ENCODE results near the gene GLYATL3. TPM values are rescaled to one million over a fixed set of nuclear protein-coding genes. Genes with fewer than 3 reads are reported as not detected.
"Not testable (repeated sequence)": the region's sequence is repeated elsewhere in the genome, so short reads cannot be mapped to it uniquely, and the experiment has no call there.

GLYATL3 gene
- total RNA-seq, 1 experiment from 2014 or later = not detected

GRCh38 chr6:49483380-49483779, 16.3 kb upstream of the GLYATL3 start:
- not testable (repeated sequence) for DNase-seq (ENCODE audit: low read depth in 1 of 2, low spot score in 2 of 2); H3K27me3 ChIP-seq (replicated peaks); H3K4me1 ChIP-seq (replicated peaks); H3K36me3 ChIP-seq; H3K9me3 ChIP-seq (replicated peaks); H3K4me3 ChIP-seq; H3K27ac ChIP-seq

- H3K9me3 ChIP-seq (replicated peaks) = no peaks in the 10 kb centered on the region
- H3K36me3 ChIP-seq = peaks cover 26% of the 10 kb centered on the region
- H3K27ac ChIP-seq = no peak overlapping the region
- DNase-seq (ENCODE audit: low read depth in 1 of 2, low spot score in 2 of 2) = no peak
- no peaks in the 10 kb centered on the region for H3K27me3 ChIP-seq (replicated peaks)
- H3K4me3 ChIP-seq = no peak overlapping the region
- no peaks in the 10 kb centered on the region for H3K4me1 ChIP-seq (replicated peaks)
Measured at GRCh38 chr6:49490633-49491032, 9.1 kb upstream of the GLYATL3 start.

- Histone ChIP-seq H3K9me3 (replicated peaks) (no peaks in the 10 kb centered on the region), H3K27ac (no peak overlapping the region), H3K36me3 (peaks cover 3% of the 10 kb centered on the region; the same call in 1 of the 2 replicates), H3K27me3 (replicated peaks) (peaks cover 17% of the 10 kb centered on the region), H3K4me3 (no peak overlapping the region), H3K4me1 (replicated peaks) (no peaks in the 10 kb centered on the region)
- DNase-seq (ENCODE audit: low read depth in 1 of 2, low spot score in 2 of 2) = no peak
Measured at GRCh38 chr6:49497304-49497703, 2.4 kb upstream of the GLYATL3 start.

- Histone ChIP-seq H3K27ac (no peak overlapping the region), H3K9me3 (replicated peaks) (no peaks in the 10 kb centered on the region), H3K36me3 (no peaks in the 10 kb centered on the region), H3K4me1 (replicated peaks) (no peaks in the 10 kb centered on the region), H3K27me3 (replicated peaks) (peaks cover 17% of the 10 kb centered on the region), H3K4me3 (no peak overlapping the region)
- no peak for DNase-seq (ENCODE audit: low read depth in 1 of 2, low spot score in 2 of 2)
Measured at GRCh38 chr6:49499126-49499525, 597 bp upstream of the GLYATL3 start.

GRCh38 chr6:49504666-49505065, 4.9 kb downstream of the GLYATL3 start:
- DNase-seq (ENCODE audit: low read depth in 1 of 2, low spot score in 2 of 2) = no peak
- no peaks in the 10 kb centered on the region for H3K4me1 ChIP-seq (replicated peaks)
- 0 out of 2 replicates have a peak, but pooled peaks cover 3% of the 10 kb centered on the region for H3K9me3 ChIP-seq (replicated peaks)

GRCh38 chr6:49506569-49507111, 6.9 kb downstream of the GLYATL3 start:
- Histone ChIP-seq H3K4me3 (no peak overlapping the region), H3K9me3 (replicated peaks) (0 out of 2 replicates have a peak, but pooled peaks cover 3% of the 10 kb centered on the region), H3K27ac (no peak overlapping the region), H3K27me3 (replicated peaks) (no peaks in the 10 kb centered on the region), H3K36me3 (no peaks in the 10 kb centered on the region), H3K4me1 (replicated peaks) (no peaks in the 10 kb centered on the region)
- DNase-seq (ENCODE audit: low read depth in 1 of 2, low spot score in 2 of 2) = no peak

More at GRCh38 chr6:49504666-49505065, 4.9 kb downstream of the GLYATL3 start:
- Histone ChIP-seq H3K36me3 (no peaks in the 10 kb centered on the region), H3K27me3 (replicated peaks) (peaks cover 5% of the 10 kb centered on the region; the same call in 1 of the 2 replicates), H3K27ac (no peak overlapping the region), H3K4me3 (no peak overlapping the region)

- DNase-seq (ENCODE audit: low read depth in 1 of 2, low spot score in 2 of 2) = no peak
- H3K9me3 ChIP-seq (replicated peaks) = 0 out of 2 replicates have a peak, but pooled peaks cover 3% of the 10 kb centered on the region
- H3K4me3 ChIP-seq = no peak overlapping the region
- no peak overlapping the region for H3K27ac ChIP-seq
- no peaks in the 10 kb centered on the region for H3K27me3 ChIP-seq (replicated peaks)
- no peaks in the 10 kb centered on the region for H3K4me1 ChIP-seq (replicated peaks)
- H3K36me3 ChIP-seq = no peaks in the 10 kb centered on the region
Measured at GRCh38 chr6:49509342-49509741, 9.6 kb downstream of the GLYATL3 start.

GRCh38 chr6:49513153-49513989, 13.6 kb downstream of the GLYATL3 start:
- DNase-seq (ENCODE audit: low read depth in 1 of 2, low spot score in 2 of 2) = no peak
- Histone ChIP-seq H3K4me3 (no peak overlapping the region), H3K4me1 (replicated peaks) (no peaks in the 10 kb centered on the region), H3K36me3 (no peaks in the 10 kb centered on the region), H3K9me3 (replicated peaks) (0 out of 2 replicates have a peak, but pooled peaks cover 3% of the 10 kb centered on the region), H3K27me3 (replicated peaks) (no peaks in the 10 kb centered on the region), H3K27ac (no peak overlapping the region)

GRCh38 chr6:49514571-49515484, 15.1 kb downstream of the GLYATL3 start:
- H3K36me3 ChIP-seq = no peaks in the 10 kb centered on the region
- DNase-seq (ENCODE audit: low read depth in 1 of 2, low spot score in 2 of 2) = no peak
- no peaks in the 10 kb centered on the region for H3K4me1 ChIP-seq (replicated peaks)

GRCh38 chr6:49515485-49516146, 15.9 kb downstream of the GLYATL3 start:
- no peaks in the 10 kb centered on the region for H3K27me3 ChIP-seq (replicated peaks)
- H3K4me3 ChIP-seq = no peak overlapping the region
- H3K9me3 ChIP-seq (replicated peaks) = no peaks in the 10 kb centered on the region
- no peak overlapping the region for H3K27ac ChIP-seq
- H3K4me1 ChIP-seq (replicated peaks) = no peaks in the 10 kb centered on the region
- DNase-seq (ENCODE audit: low read depth in 1 of 2, low spot score in 2 of 2) = no peak
- no peaks in the 10 kb centered on the region for H3K36me3 ChIP-seq

More at GRCh38 chr6:49514571-49515484, 15.1 kb downstream of the GLYATL3 start:
- H3K4me3 ChIP-seq = no peak overlapping the region
- H3K9me3 ChIP-seq (replicated peaks) = no peaks in the 10 kb centered on the region
- no peaks in the 10 kb centered on the region for H3K27me3 ChIP-seq (replicated peaks)
- no peak overlapping the region for H3K27ac ChIP-seq

- Histone ChIP-seq H3K4me3 (no peak overlapping the region), H3K27me3 (replicated peaks) (no peaks in the 10 kb centered on the region), H3K36me3 (no peaks in the 10 kb centered on the region), H3K9me3 (replicated peaks) (no peaks in the 10 kb centered on the region), H3K4me1 (replicated peaks) (no peaks in the 10 kb centered on the region), H3K27ac (no peak overlapping the region)
- DNase-seq (ENCODE audit: low read depth in 1 of 2, low spot score in 2 of 2) = no peak
Measured at GRCh38 chr6:49516147-49516505, 16.4 kb downstream of the GLYATL3 start.

- no peaks in the 10 kb centered on the region for H3K27me3 ChIP-seq (replicated peaks)
- no peak for DNase-seq (ENCODE audit: low read depth in 1 of 2, low spot score in 2 of 2)
Measured at GRCh38 chr6:49517919-49518318, 18.2 kb downstream of the GLYATL3 start.

GRCh38 chr6:49519660-49520059, 19.9 kb downstream of the GLYATL3 start:
- Histone ChIP-seq H3K4me1 (replicated peaks) (no peaks in the 10 kb centered on the region), H3K27me3 (replicated peaks) (no peaks in the 10 kb centered on the region)
- DNase-seq (ENCODE audit: low read depth in 1 of 2, low spot score in 2 of 2) = no peak

More at GRCh38 chr6:49517919-49518318, 18.2 kb downstream of the GLYATL3 start:
- H3K4me1 ChIP-seq (replicated peaks) = no peaks in the 10 kb centered on the region
- H3K9me3 ChIP-seq (replicated peaks) = no peaks in the 10 kb centered on the region
- H3K36me3 ChIP-seq = no peaks in the 10 kb centered on the region
- H3K4me3 ChIP-seq = no peak overlapping the region
- H3K27ac ChIP-seq = no peak overlapping the region

More at GRCh38 chr6:49519660-49520059, 19.9 kb downstream of the GLYATL3 start:
- no peaks in the 10 kb centered on the region for H3K9me3 ChIP-seq (replicated peaks)
- no peak overlapping the region for H3K4me3 ChIP-seq
- H3K36me3 ChIP-seq = no peaks in the 10 kb centered on the region
- H3K27ac ChIP-seq = no peak overlapping the region
